Neural cell (in vitro differentiated cells): ENCODE results near the gene DDX47.

ENCODE experiments used
- CTCF ChIP-seq: fragments of 450-650 bp; IDR thresholded peaks from 2 replicates; pipeline ENCODE4 v1.5.1; 2014; ENCODE audit warnings: antibody characterized with exemption, mild to moderate bottlenecking, moderate library complexity; ENCODE audit not compliant: poor library complexity, severe bottlenecking
- EP300 ChIP-seq: fragments of 450-650 bp; conservative IDR thresholded peaks from 2 replicates; pipeline ENCODE4 v1.6.1; 2014; ENCODE audit warnings: antibody characterized with exemption, mild to moderate bottlenecking, moderate library complexity; ENCODE audit not compliant: poor library complexity, severe bottlenecking
- EZH2 ChIP-seq: fragments of 200-600, 300-800 bp; shearing (Covaris generic), sonication (generic); IDR thresholded peaks from 2 replicates; pipeline ENCODE4 v1.6.1; 2014; ENCODE audit warnings: antibody characterized with exemption, low read length, borderline replicate concordance, mild to moderate bottlenecking; ENCODE audit not compliant: insufficient read depth, poor library complexity, severe bottlenecking
- MXI1 ChIP-seq: fragments of 450-650 bp; conservative IDR thresholded peaks from 2 replicates; pipeline ENCODE4 v1.6.1; 2014; ENCODE audit warnings: antibody characterized with exemption, mild to moderate bottlenecking; ENCODE audit not compliant: poor library complexity, severe bottlenecking
- POLR2AphosphoS5 ChIP-seq: IDR thresholded peaks from 2 replicates; pipeline ENCODE4 v1.6.1; 2012
- RAD21 ChIP-seq: fragments of 450-650 bp; conservative IDR thresholded peaks from 2 replicates; pipeline ENCODE4 v1.6.1; 2014; ENCODE audit warnings: antibody characterized with exemption, mild to moderate bottlenecking, moderate library complexity
- REST ChIP-seq: IDR thresholded peaks from 2 replicates; pipeline ENCODE4 v1.6.1; 2012; ENCODE audit warnings: borderline replicate concordance
- TAF1 ChIP-seq: IDR thresholded peaks from 2 replicates; pipeline ENCODE4 v1.6.1; 2012; ENCODE audit warnings: low read depth

GRCh38 chr12:12836571-12836970 lies 23.4 kb downstream of the DDX47 start:
- TF ChIP-seq CTCF (no peak), TAF1 (no peak), POLR2AphosphoS5 (no peak), EZH2 (no peak), REST (no peak), EP300 (no peak), RAD21 (no peak), MXI1 (no peak)
